Subcutaneous adipose tissue (tissue), 4 donors: ENCODE measurements around the gene ATP5F1A. TPM values are rescaled to one million over a fixed set of nuclear protein-coding genes. Genes with fewer than 3 reads are reported as not detected.

ENCODE experiments used
- total RNA-seq, 4 donors: library from RNA; depleted of rRNA; stranded (reverse); fragments of >200 nt; gene quantifications; one replicate each; pipeline ENCODE4 v1.1.0, GENCODE V29; 2016
- TF ChIP-seq, protein P1 (sequence below): fragments of 450-650 bp; IDR thresholded peaks from one replicate; pipeline ENCODE4 v1.5.1; 2016; ENCODE audit warnings: low read depth, mild to moderate bottlenecking, control low read depth, antibody characterized with exemption, moderate library complexity

ATP5F1A gene
- total RNA-seq, 4 donors from 2014 or later, result 301 to 560 (median 391) TPM

- TF ChIP-seq, protein P1, sequence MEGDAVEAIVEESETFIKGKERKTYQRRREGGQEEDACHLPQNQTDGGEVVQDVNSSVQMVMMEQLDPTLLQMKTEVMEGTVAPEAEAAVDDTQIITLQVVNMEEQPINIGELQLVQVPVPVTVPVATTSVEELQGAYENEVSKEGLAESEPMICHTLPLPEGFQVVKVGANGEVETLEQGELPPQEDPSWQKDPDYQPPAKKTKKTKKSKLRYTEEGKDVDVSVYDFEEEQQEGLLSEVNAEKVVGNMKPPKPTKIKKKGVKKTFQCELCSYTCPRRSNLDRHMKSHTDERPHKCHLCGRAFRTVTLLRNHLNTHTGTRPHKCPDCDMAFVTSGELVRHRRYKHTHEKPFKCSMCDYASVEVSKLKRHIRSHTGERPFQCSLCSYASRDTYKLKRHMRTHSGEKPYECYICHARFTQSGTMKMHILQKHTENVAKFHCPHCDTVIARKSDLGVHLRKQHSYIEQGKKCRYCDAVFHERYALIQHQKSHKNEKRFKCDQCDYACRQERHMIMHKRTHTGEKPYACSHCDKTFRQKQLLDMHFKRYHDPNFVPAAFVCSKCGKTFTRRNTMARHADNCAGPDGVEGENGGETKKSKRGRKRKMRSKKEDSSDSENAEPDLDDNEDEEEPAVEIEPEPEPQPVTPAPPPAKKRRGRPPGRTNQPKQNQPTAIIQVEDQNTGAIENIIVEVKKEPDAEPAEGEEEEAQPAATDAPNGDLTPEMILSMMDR, result no peak
These were observed 47.8 kb downstream of the ATP5F1A start for GRCh38 chr18:46050268-46050667.

- TF ChIP-seq, protein P1, result no peak
These were observed 49.5 kb downstream of the ATP5F1A start for GRCh38 chr18:46048641-46049040.

GRCh38 chr18:46046688-46047087 lies 51.4 kb downstream of the ATP5F1A start:
- TF ChIP-seq, protein P1, result no peak

GRCh38 chr18:46046126-46046525 lies 52.0 kb downstream of the ATP5F1A start:
- TF ChIP-seq, protein P1, result no peak

DNA sequence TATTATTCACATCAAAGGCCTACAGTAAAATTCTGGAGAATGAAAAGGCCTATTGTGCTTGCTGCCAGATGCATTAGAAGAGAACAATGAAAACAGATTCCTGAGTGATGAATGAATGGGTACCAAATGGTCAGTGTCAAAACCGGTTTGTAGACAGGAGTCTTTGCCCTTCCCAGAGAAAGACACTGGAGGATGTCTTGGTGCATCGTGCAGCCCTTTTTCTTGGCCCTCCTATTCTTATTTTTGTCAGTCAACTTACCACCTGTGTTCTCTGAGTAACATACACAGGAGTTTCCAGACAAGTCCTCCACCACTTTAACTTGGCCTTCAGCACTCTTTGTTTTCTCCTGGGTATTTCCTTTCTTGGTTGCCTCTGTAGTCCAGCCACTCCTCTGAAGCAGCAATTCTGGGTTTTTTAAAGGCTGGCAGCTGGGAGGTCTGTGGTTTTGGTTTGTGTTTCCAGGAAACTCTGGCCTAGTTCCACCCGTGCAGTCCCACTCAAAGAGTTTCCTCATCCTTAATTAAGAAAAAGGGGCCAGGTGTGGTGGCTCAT lies 55.4 kb downstream of the ATP5F1A start:
- TF ChIP-seq, protein P1, result no peak

GRCh38 chr18:46040747-46041104 lies 57.4 kb downstream of the ATP5F1A start:
- TF ChIP-seq, protein P1, result no peak

DNA sequence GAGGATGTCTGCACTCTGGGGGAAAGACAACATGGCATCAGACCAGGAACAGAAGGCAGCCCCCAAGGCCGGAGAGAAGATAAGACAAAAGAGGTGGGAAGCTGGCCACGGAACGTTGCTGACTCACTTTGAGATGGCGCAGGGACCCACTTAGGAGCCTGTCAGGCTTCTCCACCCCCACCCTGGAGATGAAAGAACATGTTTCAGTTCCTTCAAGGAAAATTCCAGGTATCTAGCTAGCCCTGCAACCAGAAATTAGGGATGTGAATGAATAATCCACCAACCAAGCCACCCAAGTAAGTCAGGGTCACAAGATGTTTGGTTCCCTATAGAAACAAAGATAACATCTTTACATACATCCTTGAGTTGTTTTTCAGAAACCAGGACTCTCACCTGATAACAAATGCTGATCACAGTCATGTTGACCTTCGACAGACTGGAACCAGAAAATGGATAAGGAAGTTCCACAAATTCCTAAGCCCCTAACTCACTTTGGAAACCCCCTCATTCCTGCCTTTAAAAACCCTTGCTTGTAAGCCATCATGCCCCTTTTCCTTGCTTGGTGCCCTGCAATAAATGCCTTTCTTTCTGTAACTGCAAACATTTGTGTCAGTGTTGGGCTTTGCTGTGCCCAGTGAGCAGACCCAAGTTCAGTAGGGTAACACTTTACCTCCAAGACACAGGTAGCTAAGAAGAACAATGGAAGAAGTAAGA lies 57.9 kb downstream of the ATP5F1A start:
- TF ChIP-seq, protein P1, result no peak
